PC-9 (cell line): ENCODE results near the gene DIPK2A. TPM values are rescaled to one million over a fixed set of nuclear protein-coding genes. Genes with fewer than 3 reads are reported as not detected.

ENCODE experiments used
- BruUV-seq: library from RNA; stranded (reverse); fragments of 400-500 nt; replicated peaks from 2 replicates; lab custom pipeline; 2021; lab: Mats Ljungman, UMichigan
- CTCF ChIA-PET: fragments of 300-600 bp; sonication (Branson Sonifier 250); formaldehyde crosslinking; loops from one replicate; lab custom pipeline; 2022; ENCODE audit warnings: antibody characterized with exemption; lab: Charles Lee
- POLR2A ChIA-PET: fragments of 300-600 bp; sonication (Branson Sonifier 250); formaldehyde crosslinking; loops from one replicate; lab custom pipeline; 2022; ENCODE audit warnings: antibody characterized with exemption; ENCODE audit not compliant: unreplicated experiment; lab: Charles Lee
- DNase-seq, 2 experiments: peaks; one replicate each; pipeline versions ENCODE4 v3.0.0 to v3.0.0-alpha.2; 2015 to 2022; ENCODE audit warnings: mixed read lengths in 1 of 2
- H2AFZ ChIP-seq: fragments of 200-600 bp; sonication (generic); 2 replicates; pipeline ENCODE4 v1.8.1; 2017; ENCODE audit warnings: antibody characterized with exemption
- H3F3A ChIP-seq: fragments of 200-600 bp; sonication (generic); 2 replicates; pipeline ENCODE4 v1.8.1; 2017; ENCODE audit warnings: antibody characterized with exemption, mild to moderate bottlenecking, low read depth; ENCODE audit not compliant: insufficient read depth
- H3K27ac ChIP-seq: fragments of 200-600 bp; sonication (generic); 2 replicates; pipeline ENCODE4 v1.6.1; 2016; ENCODE audit warnings: mixed run types
- H3K27me3 ChIP-seq: fragments of 200-600 bp; sonication (generic); 2 replicates; pipeline ENCODE4 v1.6.1; 2016; ENCODE audit warnings: low read depth, mixed run types; ENCODE audit not compliant: insufficient read depth
- H3K36me3 ChIP-seq: fragments of 200-600 bp; sonication (generic); 2 replicates; pipeline ENCODE4 v1.6.1; 2016; ENCODE audit warnings: low read depth, mixed run types
- H3K4me1 ChIP-seq: fragments of 200-600 bp; sonication (generic); replicated peaks from 2 replicates; pipeline ENCODE4 v1.6.1; 2016; ENCODE audit warnings: mixed run types; ENCODE audit not compliant: insufficient read depth
- H3K4me2 ChIP-seq: fragments of 200-600 bp; sonication (generic); 2 replicates; pipeline ENCODE4 v1.6.1; 2017; ENCODE audit warnings: mixed run types
- H3K4me3 ChIP-seq: fragments of 200-600 bp; sonication (generic); 2 replicates; pipeline ENCODE4 v1.6.1; 2016; ENCODE audit warnings: mixed run types
- H3K79me2 ChIP-seq: fragments of 200-600 bp; sonication (generic); 2 replicates; pipeline ENCODE4 v1.6.1; 2017; ENCODE audit warnings: low read depth, mixed run types
- H3K9me2 ChIP-seq: fragments of 200-600 bp; sonication (generic); 2 replicates; pipeline ENCODE4 v1.8.1; 2017; ENCODE audit warnings: mild to moderate bottlenecking; ENCODE audit not compliant: insufficient read depth
- H3K9me3 ChIP-seq: fragments of 200-600 bp; sonication (generic); 2 replicates; pipeline ENCODE4 v1.8.1; 2016; ENCODE audit warnings: low read depth; ENCODE audit not compliant: insufficient read depth
- H4K20me1 ChIP-seq: fragments of 200-600 bp; sonication (generic); 2 replicates; pipeline ENCODE4 v1.8.1; 2017; ENCODE audit not compliant: insufficient read depth
- CTCF ChIP-seq: fragments of 200-600 bp; sonication (generic); conservative IDR thresholded peaks from 2 replicates; pipeline ENCODE4 v1.6.1; 2017; ENCODE audit warnings: mixed run types, antibody characterized with exemption, mild to moderate bottlenecking, moderate library complexity
- EZH2 ChIP-seq: fragments of 200-600 bp; sonication (generic); IDR thresholded peaks from 2 replicates; pipeline ENCODE4 v1.8.0; 2017; ENCODE audit warnings: antibody characterized with exemption, low read depth
- intact Hi-C: fragments of 100-400 bp; cut with micrococcal nuclease; formaldehyde crosslinking; loops from one replicate; pipeline ENCODE4 v1.10.0; 2022; ENCODE audit not compliant: unreplicated experiment
- total RNA-seq: library from RNA; stranded (reverse); gene quantifications from 2 replicates; pipeline ENCODE4 v1.2.3, GENCODE V29; 2021

Gene DIPK2A
- total RNA-seq, 1 experiment from 2014 or later = 18.7 TPM

- Histone ChIP-seq H2AFZ (no peak overlapping the region), H3K4me2 (no peak overlapping the region)
- POLR2A ChIA-PET = no interaction called here
Observed at GRCh38 chr3:143928541-143929255, 42.9 kb upstream of the DIPK2A start.

GRCh38 chr3:143934791-143935190 is 36.8 kb upstream of the DIPK2A start:
- Histone ChIP-seq H3K36me3 (no peaks in the 10 kb centered on the region), H2AFZ (no peak overlapping the region), H3K4me3 (no peak overlapping the region), H3K79me2 (no peaks in the 10 kb centered on the region), H3K27ac (no peak overlapping the region), H4K20me1 (no peaks in the 10 kb centered on the region), H3K27me3 (no peaks in the 10 kb centered on the region), H3K4me2 (no peak overlapping the region), H3K9me3 (no peaks in the 10 kb centered on the region), H3K9me2 (no peaks in the 10 kb centered on the region), H3K4me1 (no peaks in the 10 kb centered on the region), H3F3A (no peaks in the 10 kb centered on the region)
- DNase-seq = no peak
- ChIA-PET CTCF (no interaction called here), POLR2A (interaction anchor here (0.6 kb wide), 1 partner anchor 426 kb away, joined by 11 read pairs; no protein-coding TSS in a partner anchor)
- TF ChIP-seq CTCF = no peak
- TF ChIP-seq EZH2 = no peak
- intact Hi-C loops = no loop called here
- BruUV-seq = no TSS peak

More at GRCh38 chr3:143928541-143929255, 42.9 kb upstream of the DIPK2A start:
- Histone ChIP-seq H4K20me1 (no peaks in the 10 kb centered on the region), H3K27ac (no peak overlapping the region), H3K36me3 (no peaks in the 10 kb centered on the region), H3K4me1 (no peaks in the 10 kb centered on the region), H3F3A (no peaks in the 10 kb centered on the region), H3K9me3 (no peaks in the 10 kb centered on the region), H3K9me2 (no peaks in the 10 kb centered on the region), H3K4me3 (no peak overlapping the region), H3K79me2 (no peaks in the 10 kb centered on the region), H3K27me3 (no peaks in the 10 kb centered on the region)
- intact Hi-C loops = no loop called here
- BruUV-seq = no TSS peak
- TF ChIP-seq CTCF = no peak
- TF ChIP-seq EZH2 = no peak
- DNase-seq = no peak
- CTCF ChIA-PET = no interaction called here

DNA sequence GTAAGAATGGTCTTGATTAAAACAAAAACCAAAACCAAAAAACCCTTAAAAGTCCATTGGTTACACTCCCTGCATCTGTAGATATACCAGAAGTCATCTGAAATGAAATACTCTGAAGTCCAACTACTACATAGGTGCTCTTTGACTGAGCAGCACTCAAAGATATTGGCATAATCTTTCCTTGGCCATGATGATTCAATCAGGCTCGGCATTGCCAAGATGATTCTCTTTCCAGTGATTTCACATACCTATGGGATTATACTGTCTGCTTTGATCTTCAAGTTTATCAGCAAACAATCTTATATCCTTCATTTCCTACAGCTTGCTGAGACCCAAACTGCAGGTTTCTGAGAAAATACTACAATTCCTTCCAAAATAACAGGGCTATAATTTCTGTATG is 35.9 kb upstream of the DIPK2A start:
- H3F3A ChIP-seq = no peaks in the 10 kb centered on the region
- no peaks in the 10 kb centered on the region for H3K79me2 ChIP-seq
- intact Hi-C loops = no loop called here
- POLR2A ChIA-PET = no interaction called here
- TF ChIP-seq EZH2 = no peak
- no peak for TF ChIP-seq CTCF
- no peak overlapping the region for H3K27ac ChIP-seq
- no peaks in the 10 kb centered on the region for H3K4me1 ChIP-seq
- no peak overlapping the region for H2AFZ ChIP-seq
- no peaks in the 10 kb centered on the region for H3K27me3 ChIP-seq
- no peak overlapping the region for H3K4me2 ChIP-seq
- no peak overlapping the region for H3K4me3 ChIP-seq
- DNase-seq = no peak
- H3K36me3 ChIP-seq = no peaks in the 10 kb centered on the region
- CTCF ChIA-PET = no interaction called here
- no peaks in the 10 kb centered on the region for H3K9me3 ChIP-seq
- no peaks in the 10 kb centered on the region for H4K20me1 ChIP-seq
- no peaks in the 10 kb centered on the region for H3K9me2 ChIP-seq
- no TSS peak for BruUV-seq
